Uterus (tissue), 4 donors: ENCODE measurements around the gene HLX. TPM values are rescaled to one million over a fixed set of nuclear protein-coding genes. Genes with fewer than 3 reads are reported as not detected.

Source experiments
- DNase-seq, 2 donors: peaks; one replicate each; pipeline ENCODE4 v3.0.0-alpha.2; 2019 to 2020
- H3K27ac ChIP-seq, 2 donors: fragments of 200-600 bp; sonication (generic); 1 replicate in 1 of 2; 2 replicates in 1 of 2; pipeline ENCODE4 v1.5.1; 2016 to 2018
- H3K27me3 ChIP-seq, 2 donors: fragments of 200-600 bp; sonication (generic); one replicate each; pipeline ENCODE4 v1.5.1; 2018 to 2019; ENCODE audit warnings: control low read depth in 1 of 2
- H3K36me3 ChIP-seq, 2 donors: fragments of 200-600 bp; sonication (generic); one replicate each; pipeline ENCODE4 v1.5.1; 2019; ENCODE audit warnings: control low read depth in 1 of 2
- H3K4me1 ChIP-seq, 2 donors: fragments of 200-600 bp; sonication (generic); one replicate each; pipeline ENCODE4 v1.5.1; 2018 to 2019; ENCODE audit warnings: control low read depth in 1 of 2
- H3K4me3 ChIP-seq, 2 donors: fragments of 200-600 bp; sonication (generic); 1 replicate in 1 of 2; 2 replicates in 1 of 2; pipeline ENCODE4 v1.5.1; 2018 to 2019; ENCODE audit warnings: mild to moderate bottlenecking in 1 of 2
- H3K9me3 ChIP-seq, 2 donors: fragments of 200-600 bp; sonication (generic); one replicate each; pipeline ENCODE4 v1.5.1; 2019; ENCODE audit warnings: control low read depth in 1 of 2
- POLR2A ChIP-seq, 2 donors: fragments of 450-650 bp; IDR thresholded peaks; one replicate each; pipeline ENCODE4 v1.6.1; 2016; ENCODE audit warnings: antibody characterized with exemption in 2 of 2, mild to moderate bottlenecking in 1 of 2, moderate library complexity in 1 of 2
- intact Hi-C: fragments of 100-400 bp; cut with DNase I; formaldehyde crosslinking; loops from one replicate; pipeline ENCODE4 v1.15.1; 2023; ENCODE audit warnings: low total_unique reads
- total RNA-seq, 4 donors: library from RNA; depleted of rRNA in 3 of 4; stranded (reverse); fragments of >200 nt in 3 of 4; gene quantifications; one replicate each; pipeline versions ENCODE4 v1.1.0 to v1.2.4, GENCODE V29; 2014 to 2023
- TF ChIP-seq, protein P1 (sequence below), 4 experiments: fragments of 200-600 bp in 2 of 4; fragments of 450-650 bp in 2 of 4; sonication (generic) in 2 of 4; IDR thresholded peaks; one replicate each; pipeline ENCODE4 v1.5.1; 2016 to 2019; ENCODE audit warnings: antibody characterized with exemption in 4 of 4, mild to moderate bottlenecking in 2 of 4, moderate library complexity in 1 of 4
- donor health status: DM: yes; HTN: yes; CAD: no.

Gene HLX
- total RNA-seq, 4 donors from 2014 or later: 0.26 to 35.9 (median 7.0) TPM

DNA sequence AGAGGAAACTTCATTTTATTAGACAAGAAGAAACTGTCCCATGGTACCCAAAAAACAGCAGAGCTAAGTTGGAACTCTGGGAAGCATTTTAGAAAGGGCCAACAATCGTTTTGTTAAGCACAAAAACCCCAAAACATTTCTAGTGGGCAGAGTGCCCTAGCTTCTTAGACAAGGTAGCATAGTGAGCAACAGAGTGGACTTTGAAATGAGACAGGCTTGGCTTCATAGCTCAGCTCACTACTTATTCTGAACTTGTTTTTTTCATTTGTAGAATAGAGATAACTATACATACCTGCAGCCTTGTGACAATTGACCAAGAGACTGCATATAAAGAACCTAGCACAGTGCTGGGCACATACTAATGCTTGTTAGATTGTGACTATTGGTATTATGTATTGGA, 50.1 kb downstream of the HLX start:
- DNase-seq: no peak
- H3K4me1 ChIP-seq: no peaks in the 10 kb centered on the region
- no peak for TF ChIP-seq POLR2A (IDR thresholded peaks at IDR 0.05)
- TF ChIP-seq, protein P1, sequence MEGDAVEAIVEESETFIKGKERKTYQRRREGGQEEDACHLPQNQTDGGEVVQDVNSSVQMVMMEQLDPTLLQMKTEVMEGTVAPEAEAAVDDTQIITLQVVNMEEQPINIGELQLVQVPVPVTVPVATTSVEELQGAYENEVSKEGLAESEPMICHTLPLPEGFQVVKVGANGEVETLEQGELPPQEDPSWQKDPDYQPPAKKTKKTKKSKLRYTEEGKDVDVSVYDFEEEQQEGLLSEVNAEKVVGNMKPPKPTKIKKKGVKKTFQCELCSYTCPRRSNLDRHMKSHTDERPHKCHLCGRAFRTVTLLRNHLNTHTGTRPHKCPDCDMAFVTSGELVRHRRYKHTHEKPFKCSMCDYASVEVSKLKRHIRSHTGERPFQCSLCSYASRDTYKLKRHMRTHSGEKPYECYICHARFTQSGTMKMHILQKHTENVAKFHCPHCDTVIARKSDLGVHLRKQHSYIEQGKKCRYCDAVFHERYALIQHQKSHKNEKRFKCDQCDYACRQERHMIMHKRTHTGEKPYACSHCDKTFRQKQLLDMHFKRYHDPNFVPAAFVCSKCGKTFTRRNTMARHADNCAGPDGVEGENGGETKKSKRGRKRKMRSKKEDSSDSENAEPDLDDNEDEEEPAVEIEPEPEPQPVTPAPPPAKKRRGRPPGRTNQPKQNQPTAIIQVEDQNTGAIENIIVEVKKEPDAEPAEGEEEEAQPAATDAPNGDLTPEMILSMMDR (IDR thresholded peaks at IDR 0.05): no peak
- no peaks in the 10 kb centered on the region for H3K9me3 ChIP-seq
- no peaks in the 10 kb centered on the region for H3K36me3 ChIP-seq
- H3K27ac ChIP-seq: no peak overlapping the region
- H3K4me3 ChIP-seq: no peak overlapping the region
- intact Hi-C loops: no loop called here
- no peaks in the 10 kb centered on the region for H3K27me3 ChIP-seq

Other genes with a start within 250 kb of the HLX start
- gene C1orf115, start 189.1 kb upstream of the HLX start, total RNA-seq: 10 to 100 TPM in 3 of 4 donors, 1 to 10 TPM in 1; 7.1 to 28.0 (median 12.9) TPM
- 10 to 100 TPM in 1 of 4 donors, 1 to 10 TPM in 3; 1.5 to 24.6 (median 6.8) TPM for gene MTARC2, start 131.1 kb upstream of the HLX start, total RNA-seq
- 1 to 10 TPM in 3 of 4 donors, under 1 TPM in 1; 0.29 to 6.8 (median 5.1) TPM for gene MTARC1, start 92.5 kb upstream of the HLX start, total RNA-seq